Gastrocnemius medialis (tissue), 4 donors: ENCODE results near the gene PRR33. TPM values are rescaled to one million over a fixed set of nuclear protein-coding genes. Genes with fewer than 3 reads are reported as not detected.
A peak's percentile ranks its signal among the peaks of the same experiment; 100 is the strongest.

Experiments
- ATAC-seq, 2 donors: fragments of 150-250 bp; one replicate each; pipeline ENCODE4 v1.9.1; 2016
- DNase-seq, 2 donors: peaks; one replicate each; pipeline ENCODE4 v3.0.0-alpha.2; 2019
- H3K27ac ChIP-seq, 4 donors: fragments of 200-600 bp; sonication (generic); 1 replicate in 1 of 4; 2 replicates in 3 of 4; pipeline ENCODE4 v1.5.1; 2016 to 2018; ENCODE audit warnings: mild to moderate bottlenecking in 2 of 4, moderate library complexity in 1 of 4
- H3K27me3 ChIP-seq, 3 donors: fragments of 200-600 bp; sonication (generic) in 2 of 3; 1 replicate in 1 of 3; 2 replicates in 2 of 3; pipeline versions ENCODE4 v1.5.1 to v1.6.0; 2016 to 2019; ENCODE audit warnings: mild to moderate bottlenecking in 1 of 3, moderate library complexity in 1 of 3
- H3K36me3 ChIP-seq, 2 donors: fragments of 200-600 bp; sonication (generic) in 1 of 2; one replicate each; pipeline ENCODE4 v1.5.1; 2017 to 2018
- H3K4me1 ChIP-seq, 2 donors: fragments of 200-600 bp; sonication (generic) in 1 of 2; one replicate each; pipeline ENCODE4 v1.5.1; 2016 to 2017; ENCODE audit warnings: mild to moderate bottlenecking in 2 of 2
- H3K4me3 ChIP-seq, 4 donors: fragments of 200-600 bp; sonication (generic) in 3 of 4; 1 replicate in 1 of 4; 2 replicates in 3 of 4; pipeline ENCODE4 v1.5.1; 2016 to 2019; ENCODE audit warnings: mild to moderate bottlenecking in 2 of 4
- H3K9me3 ChIP-seq, 3 donors: fragments of 200-600 bp; sonication (generic) in 2 of 3; 1 replicate in 1 of 3; 2 replicates in 2 of 3; pipeline ENCODE4 v1.5.1; 2016 to 2019
- CTCF ChIP-seq, 5 experiments: fragments of 450-650 bp in 3 of 5; fragments of 200-600 bp in 2 of 5; sonication (generic) in 2 of 5; IDR thresholded peaks in 4 of 5; conservative IDR thresholded peaks in 1 of 5; 1 replicate in 4 of 5; 2 replicates in 1 of 5; pipeline ENCODE4 v1.5.1; 2016 to 2019; ENCODE audit warnings: antibody characterized with exemption in 5 of 5, mild to moderate bottlenecking in 3 of 5, moderate library complexity in 3 of 5
- POLR2A ChIP-seq, 2 donors: fragments of 450-650 bp; IDR thresholded peaks; one replicate each; pipeline ENCODE4 v1.6.1; 2017; ENCODE audit warnings: antibody characterized with exemption in 2 of 2, mild to moderate bottlenecking in 2 of 2, moderate library complexity in 2 of 2
- in situ Hi-C, 4 donors: fragments of 200-750 bp; cut with MboI; loops; one replicate each; pipeline versions ENCODE4 v1.15.0 to v1.8.0; 2017; ENCODE audit warnings: low sequenced_read_pairs in 4 of 4
- intact Hi-C: fragments of 100-400 bp; cut with DNase I; formaldehyde crosslinking; loops from one replicate; pipeline ENCODE4 v1.15.1; 2023; ENCODE audit warnings: low total_unique reads
- total RNA-seq, 4 donors: library from RNA; depleted of rRNA; stranded (reverse); fragments of >200 nt; gene quantifications; one replicate each; pipeline versions ENCODE4 v1.1.0 to v1.2.3, GENCODE V29; 2016

Gene PRR33
- total RNA-seq, 4 donors from 2014 or later: 0.16 to 2.3 (median 1.0) TPM

DNA sequence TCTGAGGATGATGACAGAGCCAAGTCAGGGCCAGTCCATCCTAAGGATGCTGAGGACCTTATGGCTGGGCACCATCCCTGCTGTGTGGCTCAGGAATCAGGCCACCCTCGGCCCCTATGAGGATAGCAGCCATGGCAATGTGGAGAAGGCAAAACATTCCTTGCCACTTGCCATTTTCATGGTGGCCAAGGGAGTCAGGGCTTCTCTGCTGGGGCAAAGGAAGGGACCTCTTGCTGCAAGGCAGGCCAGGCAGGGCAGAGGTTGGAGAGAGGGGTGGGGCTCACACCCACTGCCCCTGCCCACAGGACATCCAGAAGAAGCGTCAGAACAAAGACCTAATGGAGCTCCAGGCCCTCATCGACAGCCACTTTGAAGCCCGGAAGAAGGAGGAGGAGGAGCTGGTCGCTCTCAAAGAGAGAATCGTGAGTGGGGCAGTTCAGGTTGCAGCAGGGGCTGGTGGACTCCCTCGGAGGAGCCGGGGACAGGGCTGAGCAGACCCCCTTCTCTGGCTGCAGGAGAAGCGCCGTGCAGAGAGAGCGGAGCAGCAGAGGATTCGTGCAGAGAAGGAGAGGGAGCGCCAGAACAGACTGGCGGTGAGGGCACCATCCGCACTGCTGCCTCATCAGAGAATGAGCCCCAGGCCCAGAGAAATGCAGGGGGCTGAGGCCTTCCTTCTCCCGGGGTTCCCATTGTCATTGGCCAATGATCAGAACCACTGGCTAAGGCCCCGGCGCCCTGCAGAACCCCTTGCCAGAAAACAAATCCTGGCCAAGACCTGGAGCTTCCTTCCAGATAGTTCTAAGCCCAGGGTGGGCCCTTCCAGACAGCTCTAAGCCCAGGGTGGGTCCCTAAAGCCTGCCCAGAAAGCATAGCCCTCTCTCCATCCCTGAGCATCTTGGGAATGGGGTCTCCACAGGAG, 42.0 kb upstream of the PRR33 start:
- intact Hi-C loops (loop anchor here (2.0 kb wide), 1 partner anchor 21 kb away; no protein-coding TSS in a partner anchor), in situ Hi-C loops (no loop called here)
- H3K4me3 ChIP-seq: no peak overlapping the region
- no peaks in the 10 kb centered on the region for H3K9me3 ChIP-seq
- TF ChIP-seq CTCF (IDR thresholded peaks at IDR 0.05 in 4 of 5, conservative IDR thresholded peaks at IDR 0.05 in 1 of 5) (no peak), POLR2A (IDR thresholded peaks at IDR 0.05) (no peak)
- DNase-seq (no peak), ATAC-seq (no peak)
- no peaks in the 10 kb centered on the region for H3K27me3 ChIP-seq
- H3K36me3 ChIP-seq: peaks cover 0 to 11% of the 10 kb centered on the region in 2 donors
- H3K4me1 ChIP-seq: peaks cover 0 to 6% of the 10 kb centered on the region in 2 donors
- peak overlapping the region in 3 of 4 donors; percentile 1 to 96 (median 78) for H3K27ac ChIP-seq

DNA sequence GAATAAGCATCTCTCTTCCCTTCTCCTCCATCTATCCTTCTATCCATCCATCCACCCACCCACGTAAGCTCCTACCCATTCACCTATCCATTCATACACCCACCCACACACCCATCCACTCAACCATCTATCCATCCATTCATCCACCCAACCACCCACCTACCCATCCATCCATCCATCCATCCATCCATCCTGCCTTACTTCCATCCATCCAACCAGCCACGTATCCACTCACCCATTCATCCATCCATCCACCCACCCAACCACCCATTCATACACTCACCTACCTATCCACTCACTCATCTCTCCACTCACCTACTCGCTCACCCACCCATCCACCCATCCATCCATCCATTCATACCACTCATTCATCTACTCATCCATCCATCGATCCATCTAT, 41.0 kb upstream of the PRR33 start:
- H3K4me3 ChIP-seq: no peak overlapping the region
- ATAC-seq: no peak
- intact Hi-C loops (no loop called here), in situ Hi-C loops (no loop called here)
- H3K27me3 ChIP-seq: no peaks in the 10 kb centered on the region
- no peak for DNase-seq
- TF ChIP-seq POLR2A (IDR thresholded peaks at IDR 0.05) (no peak), CTCF (IDR thresholded peaks at IDR 0.05 in 4 of 5, conservative IDR thresholded peaks at IDR 0.05 in 1 of 5) (no peak)
- H3K4me1 ChIP-seq: peaks cover 4 to 6% of the 10 kb centered on the region in 2 donors
- H3K36me3 ChIP-seq: peaks cover 0 to 11% of the 10 kb centered on the region in 2 donors
- no peaks in the 10 kb centered on the region for H3K9me3 ChIP-seq
- H3K27ac ChIP-seq: peak overlapping the region; percentile 53 to 99 (median 84)

DNA sequence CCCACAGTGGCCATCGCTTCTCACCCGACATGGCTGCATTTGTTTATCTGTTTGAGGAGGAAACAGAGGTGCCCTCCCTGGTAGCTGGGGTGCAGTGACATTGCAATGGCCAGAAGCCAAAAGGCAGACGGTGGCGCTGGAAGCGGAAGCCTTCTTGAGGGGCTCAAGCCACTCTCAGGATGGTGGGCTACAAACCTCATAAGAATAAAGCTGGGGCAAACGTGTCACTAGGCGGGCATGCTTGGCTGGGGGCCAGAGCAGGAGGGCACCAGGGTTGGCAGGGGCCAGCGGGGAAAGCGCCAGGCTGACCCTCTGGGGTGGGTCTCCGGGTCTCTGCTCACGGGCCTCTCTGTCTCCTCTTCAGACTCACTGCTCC, 40.4 kb upstream of the PRR33 start:
- H3K4me1 ChIP-seq: peaks cover 6 to 10% of the 10 kb centered on the region in 2 donors
- TF ChIP-seq CTCF (IDR thresholded peaks at IDR 0.05 in 4 of 5, conservative IDR thresholded peaks at IDR 0.05 in 1 of 5) (no peak), POLR2A (IDR thresholded peaks at IDR 0.05) (no peak)

DNA sequence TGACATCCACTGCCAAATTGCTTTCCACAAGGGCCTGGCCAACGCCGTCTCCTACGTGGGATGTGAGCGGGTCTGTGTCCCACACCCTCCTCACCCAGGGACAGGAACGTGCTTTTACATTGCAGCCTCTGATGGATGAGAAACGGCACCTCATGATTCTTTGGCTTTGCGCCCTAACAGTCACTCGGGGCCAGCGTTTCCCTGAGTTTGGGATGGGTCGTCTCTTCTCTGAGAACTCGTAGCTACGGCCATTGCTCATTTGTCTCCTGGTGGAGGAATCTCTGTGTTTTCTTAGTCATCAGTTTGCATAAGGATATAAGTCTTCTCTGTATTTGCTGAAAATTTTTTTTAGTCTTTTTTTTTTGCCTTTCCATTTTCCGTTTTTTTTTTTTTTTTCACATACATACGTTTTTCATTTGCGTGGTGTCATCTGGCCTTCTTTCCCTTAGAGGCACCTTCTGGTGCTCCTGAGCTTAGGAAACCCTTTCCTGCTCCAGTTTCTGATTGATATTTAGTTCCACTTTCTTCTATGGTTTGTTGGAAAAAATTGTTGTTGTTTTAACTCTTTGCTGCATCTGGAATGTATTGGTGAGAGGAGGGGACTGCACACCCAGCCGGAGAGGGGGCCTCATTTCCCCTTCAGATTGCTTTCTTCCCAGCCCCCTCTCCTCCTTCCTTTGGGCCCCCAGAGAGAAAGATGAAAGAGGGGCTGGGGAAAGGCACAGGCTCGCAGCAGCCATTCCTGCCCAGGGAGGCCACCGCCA, 39.8 kb upstream of the PRR33 start:
- H3K36me3 ChIP-seq: peaks cover 0 to 11% of the 10 kb centered on the region in 2 donors
- DNase-seq (peak in 1 of 2 donors; percentile 58), ATAC-seq (peak in 1 of 2 donors; percentile 27)
- H3K4me1 ChIP-seq: peaks cover 6 to 14% of the 10 kb centered on the region in 2 donors
- TF ChIP-seq POLR2A (IDR thresholded peaks at IDR 0.05) (no peak), CTCF (IDR thresholded peaks at IDR 0.05 in 4 of 5, conservative IDR thresholded peaks at IDR 0.05 in 1 of 5) (no peak)
- in situ Hi-C loops: no loop called here
- H3K4me3 ChIP-seq: no peak overlapping the region
- H3K27ac ChIP-seq: peak overlapping the region; percentile 53 to 99 (median 84)
- no peaks in the 10 kb centered on the region for H3K27me3 ChIP-seq
- H3K9me3 ChIP-seq: no peaks in the 10 kb centered on the region
- intact Hi-C loops: no loop called here

More for the DNA sequence above, 40.4 kb upstream of the PRR33 start:
- intact Hi-C loops (no loop called here), in situ Hi-C loops (no loop called here)
- peak overlapping the region; percentile 53 to 99 (median 84) for H3K27ac ChIP-seq
- H3K36me3 ChIP-seq: peaks cover 0 to 11% of the 10 kb centered on the region in 2 donors
- ATAC-seq (no peak), DNase-seq (no peak)
- H3K27me3 ChIP-seq: no peaks in the 10 kb centered on the region
- no peaks in the 10 kb centered on the region for H3K9me3 ChIP-seq
- no peak overlapping the region for H3K4me3 ChIP-seq
